Fibroblast of mammary gland (primary cell): ENCODE data around the gene PTPRE.

Source experiments
- DNase-seq: peaks from one replicate; pipeline ENCODE4 v3.0.0-alpha.2; 2010; ENCODE audit warnings: low read depth
- H3K4me3 ChIP-seq: 2 replicates; pipeline ENCODE4 v1.5.1; 2011; ENCODE audit warnings: low read depth, mild to moderate bottlenecking, low read length, moderate library complexity; ENCODE audit not compliant: control insufficient read depth
- TF ChIP-seq, protein P1 (sequence below): conservative IDR thresholded peaks from 2 replicates; pipeline ENCODE4 v1.5.1; 2011; ENCODE audit warnings: low read depth, low read length, inconsistent platforms; ENCODE audit not compliant: control insufficient read depth, insufficient read depth

PTPRE gene

DNA sequence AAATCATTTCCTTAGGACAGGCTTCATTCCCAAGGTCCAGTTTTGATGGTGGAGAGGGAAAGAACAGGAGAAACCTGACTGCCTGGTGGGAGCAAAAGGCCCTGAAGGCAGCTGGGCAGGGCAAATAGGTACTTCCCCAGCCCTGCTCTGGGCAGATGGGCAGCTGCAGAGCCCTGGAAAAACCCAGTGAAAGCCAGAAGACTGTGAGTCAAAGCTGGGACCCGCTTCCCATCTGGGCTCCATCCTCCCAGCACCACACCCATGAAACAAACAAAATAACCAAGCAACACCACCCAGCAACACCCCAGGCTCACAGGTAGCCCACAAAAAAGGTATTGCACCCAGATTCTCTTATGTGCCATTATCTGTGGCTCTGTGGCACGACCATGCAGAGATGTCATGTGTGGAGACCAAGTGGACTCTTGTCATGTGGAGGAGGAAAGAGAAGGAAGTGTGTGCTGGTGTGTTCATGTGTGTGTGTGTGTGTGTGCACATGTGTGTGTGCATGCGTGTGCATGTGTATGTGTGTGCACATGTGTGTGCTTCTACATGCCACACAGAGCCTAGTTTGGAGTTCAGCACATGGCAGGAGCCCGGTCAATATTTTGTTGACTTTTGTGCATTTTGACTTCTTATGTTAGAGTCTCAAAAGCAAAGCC lies 24.0 kb upstream of the PTPRE start:
- no peak overlapping the region for H3K4me3 ChIP-seq
- DNase-seq, result no peak
- TF ChIP-seq, protein P1, sequence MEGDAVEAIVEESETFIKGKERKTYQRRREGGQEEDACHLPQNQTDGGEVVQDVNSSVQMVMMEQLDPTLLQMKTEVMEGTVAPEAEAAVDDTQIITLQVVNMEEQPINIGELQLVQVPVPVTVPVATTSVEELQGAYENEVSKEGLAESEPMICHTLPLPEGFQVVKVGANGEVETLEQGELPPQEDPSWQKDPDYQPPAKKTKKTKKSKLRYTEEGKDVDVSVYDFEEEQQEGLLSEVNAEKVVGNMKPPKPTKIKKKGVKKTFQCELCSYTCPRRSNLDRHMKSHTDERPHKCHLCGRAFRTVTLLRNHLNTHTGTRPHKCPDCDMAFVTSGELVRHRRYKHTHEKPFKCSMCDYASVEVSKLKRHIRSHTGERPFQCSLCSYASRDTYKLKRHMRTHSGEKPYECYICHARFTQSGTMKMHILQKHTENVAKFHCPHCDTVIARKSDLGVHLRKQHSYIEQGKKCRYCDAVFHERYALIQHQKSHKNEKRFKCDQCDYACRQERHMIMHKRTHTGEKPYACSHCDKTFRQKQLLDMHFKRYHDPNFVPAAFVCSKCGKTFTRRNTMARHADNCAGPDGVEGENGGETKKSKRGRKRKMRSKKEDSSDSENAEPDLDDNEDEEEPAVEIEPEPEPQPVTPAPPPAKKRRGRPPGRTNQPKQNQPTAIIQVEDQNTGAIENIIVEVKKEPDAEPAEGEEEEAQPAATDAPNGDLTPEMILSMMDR, result no peak

DNA sequence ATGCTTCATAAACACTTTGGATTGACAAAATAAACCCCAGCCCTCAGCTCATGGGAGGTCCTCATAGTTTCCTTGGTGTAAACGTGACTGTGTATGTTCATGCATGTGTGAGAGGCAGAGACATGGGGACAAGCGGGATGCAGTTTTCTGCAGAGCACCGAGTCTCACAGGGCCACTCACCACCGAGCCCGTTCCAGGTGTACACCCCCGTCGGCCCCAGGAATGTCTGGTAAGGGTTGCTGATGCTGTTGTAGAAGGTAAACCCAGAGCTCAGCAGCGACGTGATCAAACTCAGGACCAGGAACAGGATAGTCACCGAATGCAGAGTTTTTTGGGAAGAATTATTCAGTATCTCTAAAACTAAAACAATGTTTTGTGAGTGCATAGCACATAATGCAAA lies 23.4 kb upstream of the PTPRE start:
- TF ChIP-seq, protein P1, result no peak
- DNase-seq, result no peak
- H3K4me3 ChIP-seq, result no peak overlapping the region

DNA sequence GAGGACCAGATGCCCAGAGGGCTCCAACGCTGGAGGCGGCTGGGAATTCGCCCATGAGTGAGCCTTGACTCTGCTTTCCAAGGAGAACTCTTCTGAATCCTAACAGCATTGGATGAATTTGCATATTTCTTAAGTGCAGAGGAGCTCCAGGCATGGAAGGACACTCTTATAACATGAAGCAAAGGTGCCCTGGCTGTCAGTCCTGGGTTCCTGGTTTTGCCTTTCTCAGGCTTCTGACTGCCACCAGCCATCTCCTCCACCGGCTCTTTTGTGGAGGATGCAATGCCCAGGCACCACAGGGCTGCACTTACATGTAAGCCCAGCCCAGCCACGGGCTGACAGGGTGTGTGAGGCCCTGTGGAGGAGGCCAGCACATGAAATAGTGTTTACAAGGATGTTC lies 22.4 kb upstream of the PTPRE start:
- no peak for DNase-seq
- no peak overlapping the region for H3K4me3 ChIP-seq
- TF ChIP-seq, protein P1, result no peak

DNA sequence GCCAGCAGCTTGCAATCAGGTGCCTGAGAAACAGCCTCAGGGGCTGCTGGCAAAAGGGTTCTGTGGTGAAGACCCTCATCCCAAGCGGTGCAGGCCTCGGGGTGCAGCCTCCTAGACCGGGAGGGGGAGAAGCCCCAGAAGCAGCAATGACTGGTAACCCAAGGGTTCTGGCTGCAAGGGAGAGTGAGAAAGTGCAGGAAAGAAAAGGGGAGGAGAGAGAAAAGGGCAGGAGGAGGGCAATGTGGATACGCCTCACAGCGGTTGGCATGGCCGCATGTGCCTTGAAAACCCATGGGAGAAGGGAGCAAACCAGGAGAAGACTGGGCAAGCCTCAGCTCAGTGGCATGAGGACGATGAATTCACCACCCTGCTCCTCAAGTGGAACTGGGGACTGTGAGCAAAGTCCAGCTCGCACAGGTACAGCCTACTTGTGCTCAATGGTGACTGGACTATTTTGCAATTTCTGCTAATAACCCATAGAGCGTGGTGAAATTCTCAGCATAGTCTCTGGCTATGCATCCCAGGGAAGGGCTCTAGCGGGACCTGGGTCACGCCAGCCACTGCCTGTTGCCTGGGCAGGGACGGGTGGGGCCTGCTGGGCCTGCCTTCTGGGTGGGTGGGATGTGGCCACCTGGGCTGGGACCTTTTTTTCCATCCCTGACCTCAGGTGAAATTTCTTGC lies 20.4 kb upstream of the PTPRE start:
- DNase-seq, result no peak
- TF ChIP-seq, protein P1, result no peak
- no peak overlapping the region for H3K4me3 ChIP-seq

DNA sequence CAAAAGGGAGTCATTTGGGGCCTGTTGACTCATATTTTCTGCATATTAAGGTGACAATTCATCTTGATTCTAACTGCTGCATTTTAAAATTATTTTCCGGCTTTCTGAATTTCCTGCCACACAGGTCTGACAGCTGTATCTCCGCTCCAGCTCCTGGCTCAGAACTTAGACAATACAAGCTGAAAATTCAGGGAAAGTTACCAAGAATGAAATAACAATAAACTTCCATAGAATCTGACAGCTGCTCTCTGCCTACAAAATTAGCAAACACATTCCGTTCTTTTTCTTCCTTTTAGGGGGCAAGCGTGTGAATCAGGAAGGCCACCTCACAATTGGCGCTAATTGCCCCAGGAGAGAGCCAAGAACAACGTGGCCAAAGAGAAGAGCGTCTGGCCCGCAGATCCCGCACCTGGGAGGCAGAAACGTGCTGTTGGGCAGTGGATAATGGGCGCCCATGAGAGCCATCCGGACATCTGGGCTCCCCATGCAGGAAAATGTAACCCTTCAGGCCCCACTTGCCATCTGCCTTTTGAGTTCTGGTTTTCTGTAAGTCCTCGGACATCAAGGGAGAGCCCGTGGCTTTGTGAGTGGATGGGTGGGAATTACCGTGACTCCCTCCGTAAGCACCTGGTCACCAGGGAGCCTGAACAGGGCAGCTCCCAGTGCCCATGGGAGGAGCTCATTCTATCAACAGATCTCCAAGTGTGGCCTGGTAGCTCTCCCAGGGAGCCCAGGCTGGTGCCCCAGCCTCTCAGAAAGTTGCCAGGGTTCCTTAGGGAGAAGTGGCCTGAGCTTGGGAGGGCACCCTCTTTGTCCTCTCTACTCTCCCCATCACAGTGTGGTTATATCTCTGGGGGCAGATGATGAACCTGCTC lies 19.1 kb upstream of the PTPRE start:
- DNase-seq, result no peak
- no peak overlapping the region for H3K4me3 ChIP-seq
- TF ChIP-seq, protein P1, result no peak

DNA sequence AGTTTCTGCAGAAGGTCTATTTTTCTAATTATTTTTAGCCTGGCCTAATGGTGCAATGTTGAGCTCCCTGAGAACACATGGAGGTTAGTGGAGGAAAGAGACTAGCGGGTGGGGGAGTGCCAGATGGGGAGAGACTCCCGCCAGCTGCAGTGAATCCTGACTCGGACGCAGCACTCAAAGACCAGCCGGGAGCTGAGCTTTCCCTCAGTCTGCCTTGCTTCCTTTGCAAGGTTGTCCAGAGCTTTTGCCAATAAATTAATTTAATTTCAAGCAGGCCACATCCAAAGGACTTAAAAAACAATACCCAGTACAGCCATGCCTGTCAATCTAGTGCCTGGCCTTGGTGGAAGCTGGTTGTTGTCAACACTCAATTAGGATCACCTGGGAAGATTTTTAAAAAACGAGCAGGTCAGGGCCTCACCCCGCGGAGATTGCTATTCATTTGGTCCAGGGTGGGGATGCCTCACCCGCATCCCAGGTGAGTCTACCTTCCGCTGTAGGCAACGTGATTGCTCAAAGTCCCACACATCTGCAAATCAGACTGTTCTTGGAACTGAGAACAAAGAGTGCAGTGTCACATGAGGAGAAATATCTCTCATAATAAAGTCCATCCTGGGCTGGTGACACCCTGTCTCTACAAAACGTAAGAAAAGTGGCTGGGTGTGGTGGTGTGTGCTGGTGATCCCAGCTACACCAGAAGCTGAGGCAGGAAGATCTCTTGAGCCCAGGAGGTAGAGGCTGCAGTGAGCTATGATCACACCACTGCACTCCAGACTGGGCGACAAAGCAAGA lies 18.2 kb upstream of the PTPRE start:
- TF ChIP-seq, protein P1, result no peak
- H3K4me3 ChIP-seq, result no peak overlapping the region
- DNase-seq, result no peak
